WTC11 (cell line): ENCODE results near the gene RAX2.

Experiments
- CTCF ChIP-seq: fragments of 200-600 bp; IDR thresholded peaks from 2 replicates; pipeline ENCODE4 v1.8.0; 2022; ENCODE audit warnings: antibody characterized with exemption
- E2F5 ChIP-seq: sonication (generic); formaldehyde crosslinking; IDR thresholded peaks from 2 replicates; pipeline ENCODE4 v1.8.1; 2022; ENCODE audit warnings: mild to moderate bottlenecking, moderate library complexity, missing genetic modification reagents
- EMX1 ChIP-seq: fragments of 250-450 bp; sonication (Bioruptor Pico); IDR thresholded peaks from 2 replicates; pipeline ENCODE4 v1.8.0; 2021; ENCODE audit warnings: mild to moderate bottlenecking
- ETV6 ChIP-seq: sonication (generic); formaldehyde crosslinking; IDR thresholded peaks from 2 replicates; pipeline ENCODE4 v1.8.1; 2022; ENCODE audit warnings: mild to moderate bottlenecking, missing genetic modification reagents
- IRF1 ChIP-seq: sonication (generic); formaldehyde crosslinking; IDR thresholded peaks from 2 replicates; pipeline ENCODE4 v1.8.0; 2023; ENCODE audit warnings: missing genetic modification reagents
- JUN ChIP-seq: sonication (generic); formaldehyde crosslinking; IDR thresholded peaks from 2 replicates; pipeline ENCODE4 v1.8.0; 2023; ENCODE audit warnings: mild to moderate bottlenecking, missing genetic modification reagents
- NR3C1 ChIP-seq: sonication (generic); formaldehyde crosslinking; conservative IDR thresholded peaks from 2 replicates; pipeline ENCODE4 v1.8.1; 2023; ENCODE audit warnings: low read depth, mild to moderate bottlenecking, missing genetic modification reagents
- SP1 ChIP-seq: sonication (generic); formaldehyde crosslinking; conservative IDR thresholded peaks from 2 replicates; pipeline ENCODE4 v1.8.1; 2022; ENCODE audit warnings: missing genetic modification reagents
- ZNF263 ChIP-seq: sonication (generic); formaldehyde crosslinking; IDR thresholded peaks from 2 replicates; pipeline ENCODE4 v1.8.1; 2022; ENCODE audit warnings: low read depth, mild to moderate bottlenecking, moderate library complexity, missing genetic modification reagents
- ZNF317 ChIP-seq: sonication (generic); formaldehyde crosslinking; IDR thresholded peaks from 2 replicates; pipeline ENCODE4 v1.8.1; 2023; ENCODE audit warnings: low read depth, mild to moderate bottlenecking, moderate library complexity, missing genetic modification reagents, borderline replicate concordance
- TF ChIP-seq, protein P1 (sequence below): sonication (generic); formaldehyde crosslinking; IDR thresholded peaks from 2 replicates; pipeline ENCODE4 v1.8.1; 2023; ENCODE audit warnings: mild to moderate bottlenecking, missing genetic modification reagents, moderate library complexity
- TF ChIP-seq, protein P2 (sequence below): sonication (generic); formaldehyde crosslinking; IDR thresholded peaks from 2 replicates; pipeline ENCODE4 v1.8.1; 2023; ENCODE audit warnings: mild to moderate bottlenecking, moderate library complexity, missing genetic modification reagents

GRCh38 chr19:3808420-3809143 lies 36.6 kb upstream of the RAX2 start:
- TF ChIP-seq ZNF263, result no peak
- TF ChIP-seq CTCF, result no peak
- no peak for TF ChIP-seq NR3C1 (CRISPR knock-in tag)
- no peak for TF ChIP-seq E2F5 (CRISPR knock-in tag)
- TF ChIP-seq, protein P1, sequence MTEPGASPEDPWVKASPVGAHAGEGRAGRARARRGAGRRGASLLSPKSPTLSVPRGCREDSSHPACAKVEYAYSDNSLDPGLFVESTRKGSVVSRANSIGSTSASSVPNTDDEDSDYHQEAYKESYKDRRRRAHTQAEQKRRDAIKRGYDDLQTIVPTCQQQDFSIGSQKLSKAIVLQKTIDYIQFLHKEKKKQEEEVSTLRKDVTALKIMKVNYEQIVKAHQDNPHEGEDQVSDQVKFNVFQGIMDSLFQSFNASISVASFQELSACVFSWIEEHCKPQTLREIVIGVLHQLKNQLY (CRISPR knock-in tag), result no peak
- no peak for TF ChIP-seq ETV6 (CRISPR knock-in tag)
- TF ChIP-seq ZNF317 (CRISPR knock-in tag), result no peak
- no peak for TF ChIP-seq IRF1
- TF ChIP-seq EMX1 (CRISPR knock-in tag), result no peak
- no peak for TF ChIP-seq JUN
- no peak for TF ChIP-seq SP1 (CRISPR knock-in tag)
- TF ChIP-seq, protein P2, sequence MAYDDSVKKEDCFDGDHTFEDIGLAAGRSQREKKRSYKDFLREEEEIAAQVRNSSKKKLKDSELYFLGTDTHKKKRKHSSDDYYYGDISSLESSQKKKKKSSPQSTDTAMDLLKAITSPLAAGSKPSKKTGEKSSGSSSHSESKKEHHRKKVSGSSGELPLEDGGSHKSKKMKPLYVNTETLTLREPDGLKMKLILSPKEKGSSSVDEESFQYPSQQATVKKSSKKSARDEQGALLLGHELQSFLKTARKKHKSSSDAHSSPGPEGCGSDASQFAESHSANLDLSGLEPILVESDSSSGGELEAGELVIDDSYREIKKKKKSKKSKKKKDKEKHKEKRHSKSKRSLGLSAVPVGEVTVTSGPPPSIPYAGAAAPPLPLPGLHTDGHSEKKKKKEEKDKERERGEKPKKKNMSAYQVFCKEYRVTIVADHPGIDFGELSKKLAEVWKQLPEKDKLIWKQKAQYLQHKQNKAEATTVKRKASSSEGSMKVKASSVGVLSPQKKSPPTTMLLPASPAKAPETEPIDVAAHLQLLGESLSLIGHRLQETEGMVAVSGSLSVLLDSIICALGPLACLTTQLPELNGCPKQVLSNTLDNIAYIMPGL (CRISPR knock-in tag), result no peak
